Cardiac muscle cell (in vitro differentiated cells and primary cell): ENCODE data around the gene IFNL2. TPM values are rescaled to one million over a fixed set of nuclear protein-coding genes. Genes with fewer than 3 reads are reported as not detected.
"Not testable (repeated sequence)": the region's sequence is repeated elsewhere in the genome, so short reads cannot be mapped to it uniquely, and the experiment has no call there.

Source experiments
- DNase-seq, 2 donors: peaks; one replicate each; pipeline versions ENCODE4 v3.0.0 to v3.0.0-alpha.2; 2010 to 2017; ENCODE audit warnings: low read depth in 1 of 2, low spot score in 1 of 2
- H3K27ac ChIP-seq: fragments of 200-600 bp; sonication (generic); 2 replicates; pipeline ENCODE4 v1.5.1; 2016
- H3K27me3 ChIP-seq: fragments of 200-600 bp; sonication (generic); 2 replicates; pipeline ENCODE4 v1.6.0; 2016; ENCODE audit warnings: control low read depth
- H3K36me3 ChIP-seq: fragments of 200-600 bp; sonication (generic); 2 replicates; pipeline ENCODE4 v1.5.1; 2016; ENCODE audit warnings: control low read depth
- H3K4me1 ChIP-seq: fragments of 200-600 bp; sonication (generic); 2 replicates; pipeline ENCODE4 v1.8.1; 2017; ENCODE audit warnings: low read depth, mild to moderate bottlenecking, mixed run types
- H3K4me3 ChIP-seq: fragments of 200-600 bp; sonication (generic); 2 replicates; pipeline ENCODE4 v1.5.1; 2016; ENCODE audit warnings: mild to moderate bottlenecking
- H3K9me3 ChIP-seq: fragments of 200-600 bp; sonication (generic); 2 replicates; pipeline ENCODE4 v1.5.1; 2017; ENCODE audit warnings: low read depth, mild to moderate bottlenecking, control low read depth
- CTCF ChIP-seq: IDR thresholded peaks from 2 replicates; pipeline ENCODE4 v1.5.1; 2012; ENCODE audit warnings: low read depth, mild to moderate bottlenecking, low read length
- polyA plus RNA-seq: library from polyadenylated mRNA; unstranded; fragments of >200 nt; fragmentation: Nextera tagmentation; extraction: Ambion mirVana; gene quantifications from 2 replicates; pipeline ENCODE4 v1.2.1, GENCODE V29; 2016
- total RNA-seq: library from RNA; depleted of rRNA; stranded (reverse); fragments of >200 nt; gene quantifications from 2 replicates; pipeline ENCODE4 v1.2.3, GENCODE V29; 2016

Gene IFNL2
- total and polyA plus RNA-seq, 2 experiments from 2014 or later, result not detected

GRCh38 chr19:39270036-39270871 lies 2.1 kb downstream of the IFNL2 start:
- Histone ChIP-seq H3K4me3 (no peak overlapping the region), H3K4me1 (no peaks in the 10 kb centered on the region), H3K27ac (no peak overlapping the region), H3K36me3 (no peaks in the 10 kb centered on the region), H3K9me3 (no peaks in the 10 kb centered on the region), H3K27me3 (peaks cover 18% of the 10 kb centered on the region)
- TF ChIP-seq CTCF, result no peak
- peak in 1 of 2 donors; percentile 6 for DNase-seq

- not testable (repeated sequence) for H3K9me3 ChIP-seq, H3K4me3 ChIP-seq, H3K27me3 ChIP-seq, DNase-seq, H3K36me3 ChIP-seq, H3K4me1 ChIP-seq, H3K27ac ChIP-seq
Observed at GRCh38 chr19:39273859-39274258, 5.7 kb downstream of the IFNL2 start.

- DNase-seq, result no peak
- Histone ChIP-seq H3K27ac (no peak overlapping the region), H3K4me3 (no peak overlapping the region), H3K27me3 (peaks cover 5% of the 10 kb centered on the region), H3K9me3 (no peaks in the 10 kb centered on the region), H3K4me1 (no peaks in the 10 kb centered on the region), H3K36me3 (no peaks in the 10 kb centered on the region)
- no peak for TF ChIP-seq CTCF
Observed at GRCh38 chr19:39275578-39275977, 7.4 kb downstream of the IFNL2 start.

GRCh38 chr19:39276740-39277139 lies 8.5 kb downstream of the IFNL2 start:
- Histone ChIP-seq H3K27ac (no peak overlapping the region), H3K9me3 (no peaks in the 10 kb centered on the region), H3K4me1 (no peaks in the 10 kb centered on the region), H3K27me3 (peaks cover 1% of the 10 kb centered on the region), H3K4me3 (no peak overlapping the region), H3K36me3 (no peaks in the 10 kb centered on the region)
- TF ChIP-seq CTCF, result no peak
- no peak for DNase-seq

GRCh38 chr19:39277598-39277997 lies 9.4 kb downstream of the IFNL2 start:
- Histone ChIP-seq H3K9me3 (no peaks in the 10 kb centered on the region), H3K36me3 (no peaks in the 10 kb centered on the region), H3K27me3 (peaks cover 2% of the 10 kb centered on the region), H3K27ac (no peak overlapping the region), H3K4me1 (no peaks in the 10 kb centered on the region), H3K4me3 (no peak overlapping the region)
- DNase-seq, result peak in 1 of 2 donors; percentile 62
- TF ChIP-seq CTCF, result no peak

GRCh38 chr19:39282021-39282420 lies 13.8 kb downstream of the IFNL2 start:
- Histone ChIP-seq H3K9me3 (no peaks in the 10 kb centered on the region), H3K4me1 (no peaks in the 10 kb centered on the region), H3K4me3 (no peak overlapping the region), H3K36me3 (no peaks in the 10 kb centered on the region), H3K27me3 (peaks cover 18% of the 10 kb centered on the region), H3K27ac (no peak overlapping the region)
- DNase-seq, result no peak
- TF ChIP-seq CTCF, result no peak
